Activated naive CD4-positive, alpha-beta T cell treated with Interleukin-2 at 50 U/mL for 16 hours (primary cell): ENCODE results near the gene OSBPL6.
"Not testable (repeated sequence)": the region's sequence is repeated elsewhere in the genome, so short reads cannot be mapped to it uniquely, and the experiment has no call there.

Experiments used
- DNase-seq: peaks from one replicate; pipeline ENCODE4 v3.0.0-alpha.2; 2020

The OSBPL6 gene

DNA sequence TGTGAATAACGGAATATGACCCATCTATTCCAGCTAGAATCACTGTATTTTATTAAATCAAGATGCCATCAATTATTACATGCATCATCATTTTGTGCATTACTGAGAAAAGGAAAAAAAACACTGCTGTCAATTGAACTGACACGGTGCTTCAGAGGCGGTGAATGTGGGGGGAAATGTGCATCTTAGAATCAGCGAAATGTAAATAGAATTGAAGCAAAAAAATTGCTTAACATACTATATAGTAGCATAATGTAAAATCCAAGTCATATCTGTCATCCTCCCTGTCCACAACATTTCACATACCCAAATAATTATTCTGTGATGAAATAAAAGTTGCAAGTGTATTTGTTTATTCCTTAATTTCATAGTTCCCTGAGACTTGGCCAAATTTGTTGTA is 172.1 kb downstream of the OSBPL6 start:
- no peak for DNase-seq

DNA sequence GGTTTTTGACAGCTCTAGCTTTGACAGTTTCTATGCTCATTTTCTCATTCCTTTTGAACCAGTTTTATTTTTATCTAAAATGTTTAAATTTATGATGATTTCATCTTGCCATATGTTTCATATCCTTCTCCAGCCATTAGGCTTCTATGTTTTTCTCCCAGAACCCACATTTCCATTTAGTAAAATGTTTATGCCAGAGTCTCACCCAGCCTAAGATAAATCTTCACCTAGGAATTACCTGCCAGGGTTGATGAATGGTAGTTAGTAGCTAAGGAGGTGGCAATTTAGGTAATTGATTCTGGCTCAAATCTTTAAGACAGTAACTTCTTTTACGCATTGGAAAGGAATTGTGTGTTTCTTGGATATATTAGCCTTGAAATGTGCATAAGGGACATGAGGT is 173.0 kb downstream of the OSBPL6 start:
- DNase-seq = no peak

DNA sequence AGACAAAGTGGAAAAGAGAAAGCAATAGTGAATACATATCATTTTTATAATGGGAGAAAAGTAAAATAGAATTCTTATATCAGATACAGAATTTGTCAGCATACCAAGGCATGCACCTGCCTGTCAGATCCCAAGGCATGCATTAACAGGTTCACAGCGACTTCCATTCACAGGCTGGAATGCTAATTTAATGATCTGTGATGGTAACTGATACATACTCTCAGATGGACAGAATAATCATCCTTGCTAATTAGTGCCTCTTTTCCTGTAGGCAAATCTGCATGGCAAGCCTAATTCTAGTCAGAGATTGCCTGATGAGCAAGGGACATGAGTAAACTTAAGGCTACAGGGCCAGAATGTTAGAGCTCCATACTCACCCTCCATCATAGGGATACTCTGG is 180.6 kb downstream of the OSBPL6 start:
- DNase-seq = no peak

DNA sequence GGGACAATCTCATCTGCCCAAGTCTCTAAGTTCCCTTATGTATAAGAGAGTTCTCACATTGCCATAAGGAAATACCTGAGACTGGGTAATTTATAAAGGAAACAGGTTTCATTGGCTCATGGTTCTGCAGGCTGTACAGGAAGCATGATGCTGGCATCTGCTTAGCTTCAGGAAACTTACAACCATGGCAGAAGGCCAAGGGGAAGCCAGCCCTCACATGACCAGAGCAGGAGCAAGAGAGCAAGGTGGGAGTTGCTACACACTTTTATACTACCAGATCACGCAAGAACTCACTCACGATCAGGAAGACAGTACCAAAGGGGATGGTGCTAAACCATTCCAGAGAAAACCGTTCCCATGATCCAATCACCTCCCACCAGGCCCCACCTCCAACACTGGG is 182.7 kb downstream of the OSBPL6 start:
- DNase-seq = no peak

DNA sequence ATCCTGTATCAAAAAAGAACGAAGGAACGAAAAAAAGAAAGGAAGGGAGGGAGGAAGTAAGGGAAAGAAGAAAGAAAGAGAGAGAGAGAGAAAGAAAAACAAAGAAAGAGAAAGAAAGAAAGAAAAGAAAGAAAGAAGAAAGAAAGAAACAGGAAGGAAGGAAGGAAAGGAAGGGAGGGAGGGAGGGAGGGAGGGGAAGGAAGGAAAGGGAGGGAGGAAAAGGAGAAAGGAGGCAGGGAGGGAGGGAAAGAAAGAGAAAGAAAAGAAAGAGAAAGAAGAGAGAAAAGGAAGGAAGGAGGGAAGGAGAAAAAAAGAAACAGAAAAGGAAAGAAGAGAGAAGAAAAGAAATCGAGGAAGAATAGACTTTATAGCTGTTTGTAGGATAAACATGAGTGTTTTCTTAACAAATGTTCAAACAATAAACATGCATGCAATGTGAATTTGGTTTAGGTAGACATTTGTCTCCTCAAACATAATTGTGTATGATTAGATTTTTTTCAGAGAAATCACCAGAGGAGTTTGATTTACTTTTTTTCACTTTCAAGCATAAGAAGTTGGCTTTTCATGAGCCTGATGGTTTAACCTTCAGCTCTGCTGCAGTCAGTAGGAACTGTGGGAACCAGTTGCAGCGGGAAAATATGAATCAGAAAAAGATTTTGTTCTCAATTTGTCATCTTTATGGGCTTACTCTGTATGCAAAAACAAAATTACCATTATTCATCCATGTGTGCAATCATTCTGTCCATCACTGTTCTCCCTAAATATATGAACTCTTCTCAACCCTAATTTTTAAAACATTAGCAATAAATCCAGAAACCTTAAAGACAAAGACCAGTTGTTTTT is 185.1 kb downstream of the OSBPL6 start:
- no peak for DNase-seq

DNA sequence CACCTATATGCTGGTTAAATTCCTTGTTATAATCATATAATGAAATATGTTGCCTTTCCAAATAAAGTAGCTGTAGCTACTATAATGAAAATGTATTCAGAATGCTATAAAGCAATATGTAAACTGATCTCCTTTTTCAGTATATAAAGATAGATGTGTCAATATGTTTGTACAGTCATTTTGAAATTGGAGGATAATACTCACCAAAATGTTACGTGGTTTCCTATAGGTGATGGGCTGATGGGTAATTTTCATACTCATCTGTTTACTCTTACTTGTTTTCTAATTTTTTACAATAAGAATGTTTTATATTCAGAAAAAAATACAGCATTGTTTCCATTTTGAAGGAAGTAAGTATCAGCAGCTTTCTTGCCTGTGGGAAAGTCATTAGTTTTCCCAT is 186.5 kb downstream of the OSBPL6 start:
- no peak for DNase-seq

DNA sequence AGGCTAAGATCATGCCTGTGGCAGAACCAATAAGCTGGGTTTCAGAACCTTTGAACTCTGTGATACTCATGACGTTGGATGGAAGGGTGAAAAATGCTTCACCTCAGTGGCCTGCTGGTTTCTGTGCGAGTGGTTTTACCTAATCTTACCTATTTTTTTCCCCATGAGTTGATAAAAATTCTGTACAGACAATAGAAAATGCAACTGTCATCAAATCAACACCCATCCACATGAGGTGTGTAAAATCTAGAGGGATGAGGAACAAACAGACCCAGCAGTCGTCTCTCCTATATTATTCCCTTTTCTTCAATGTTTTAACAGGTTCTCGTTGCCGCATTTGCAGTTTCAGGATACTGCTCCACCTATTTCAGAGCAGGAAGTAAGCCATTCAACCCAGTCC is 189.4 kb downstream of the OSBPL6 start:
- no peak for DNase-seq

DNA sequence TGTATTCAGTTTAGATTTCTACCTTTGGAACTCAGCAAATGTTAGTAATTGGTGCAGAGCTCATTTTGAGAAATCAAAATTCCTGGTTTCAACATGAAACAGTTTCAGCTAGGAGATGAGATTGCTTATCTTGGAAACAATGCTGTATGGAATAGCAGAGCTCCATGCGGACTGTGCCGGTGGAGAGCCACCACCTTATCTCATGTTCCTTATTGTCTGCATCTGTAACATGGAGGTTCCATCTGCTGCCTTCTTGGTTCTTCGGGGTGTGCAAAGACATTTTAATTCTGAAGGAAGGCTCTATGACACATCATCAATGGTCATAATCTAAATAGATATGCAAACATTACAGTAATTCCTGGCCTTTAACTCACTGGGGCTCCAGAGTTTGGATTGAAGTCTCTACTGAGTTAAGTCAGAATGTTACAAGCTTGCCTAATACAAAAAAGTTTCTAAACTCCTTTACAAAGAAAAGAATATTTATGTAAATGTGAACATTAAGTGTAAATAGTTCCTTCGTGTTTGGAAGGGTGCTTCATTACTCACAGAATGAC is 191.4 kb downstream of the OSBPL6 start:
- no peak for DNase-seq

DNA sequence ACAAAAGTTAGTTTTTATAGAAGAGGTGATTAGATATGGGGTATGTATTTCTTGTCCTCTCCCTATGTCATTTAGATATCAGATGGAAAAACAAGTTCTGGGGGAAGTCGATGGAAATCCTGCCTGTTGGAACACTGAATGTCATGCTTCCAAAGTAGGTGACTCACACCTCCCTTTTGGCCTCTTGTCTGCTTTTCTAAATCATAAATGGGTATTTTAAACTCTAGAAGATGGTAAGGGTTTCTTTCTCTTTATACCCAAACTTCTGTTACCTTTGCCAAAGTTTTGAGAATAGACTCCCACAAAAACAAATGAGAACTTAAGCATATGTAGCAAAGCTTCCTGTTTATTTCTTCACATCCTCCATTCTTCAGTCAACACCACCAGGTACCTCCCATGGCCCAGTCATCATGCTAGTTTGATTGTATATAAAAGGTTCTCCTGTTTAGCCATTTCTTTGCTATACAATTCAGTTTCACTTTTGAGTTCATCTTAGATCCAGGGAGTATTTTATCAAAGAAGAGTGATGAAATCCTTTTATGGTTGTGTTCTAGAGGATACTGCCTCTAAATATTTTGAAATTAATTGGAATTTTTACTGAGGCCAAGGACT is 192.8 kb downstream of the OSBPL6 start:
- DNase-seq = no peak

DNA sequence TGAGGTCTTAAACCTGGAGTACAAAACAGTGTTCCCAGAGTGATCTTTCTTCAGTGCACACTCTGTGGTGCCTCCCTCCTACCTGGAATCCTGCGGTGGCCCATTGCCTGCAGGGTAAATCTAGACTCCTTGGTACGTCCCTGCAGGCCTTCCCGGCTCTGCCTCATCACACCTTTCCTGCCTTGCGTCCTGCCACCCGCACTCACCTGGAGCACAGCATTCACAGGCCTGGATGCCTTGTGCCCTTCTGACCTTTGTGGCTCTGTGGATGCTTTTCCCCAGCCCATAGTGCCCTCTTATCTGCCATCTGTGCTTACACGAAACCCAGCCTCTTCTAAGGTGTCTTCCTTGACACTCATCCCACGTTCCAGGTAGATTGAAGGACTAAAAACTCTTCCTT is 194.0 kb downstream of the OSBPL6 start:
- DNase-seq = no peak

DNA sequence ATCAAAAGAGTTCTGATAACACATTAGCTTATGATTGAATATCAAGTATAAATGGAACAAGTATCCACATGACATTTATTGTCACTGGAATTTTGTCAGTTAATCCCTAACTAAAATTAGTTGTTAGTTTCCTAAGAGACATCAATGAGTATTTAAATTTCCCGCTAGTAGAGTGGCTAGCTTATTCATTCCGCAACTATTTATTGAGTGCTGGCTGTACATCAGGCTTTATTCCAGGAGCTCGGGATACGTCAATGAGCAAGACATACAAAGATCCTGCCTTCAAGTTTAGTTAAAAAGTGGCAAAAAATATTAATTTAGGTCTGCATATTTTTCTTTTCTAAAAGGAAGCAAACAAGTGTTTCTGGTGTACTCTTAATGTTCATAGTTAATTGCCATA is 197.4 kb downstream of the OSBPL6 start:
- DNase-seq = no peak

DNA sequence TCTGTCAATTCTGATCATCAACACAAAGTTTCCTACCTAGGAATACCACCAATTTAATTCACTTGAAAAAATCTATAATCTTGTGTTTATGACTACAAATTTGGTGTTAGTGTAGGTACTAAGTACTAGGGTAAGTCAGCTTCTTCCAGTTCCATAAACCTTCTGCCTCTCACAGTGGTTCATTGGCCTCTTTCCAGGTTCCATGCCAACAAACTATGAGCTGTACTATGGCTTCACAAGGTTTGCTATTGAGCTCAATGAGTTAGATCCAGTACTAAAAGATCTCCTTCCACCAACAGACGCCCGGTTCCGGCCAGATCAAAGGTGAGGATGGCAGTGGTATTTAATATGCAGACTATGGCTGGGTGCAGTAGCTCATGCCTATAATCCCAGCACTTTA is 197.9 kb downstream of the OSBPL6 start:
- no peak for DNase-seq

DNA sequence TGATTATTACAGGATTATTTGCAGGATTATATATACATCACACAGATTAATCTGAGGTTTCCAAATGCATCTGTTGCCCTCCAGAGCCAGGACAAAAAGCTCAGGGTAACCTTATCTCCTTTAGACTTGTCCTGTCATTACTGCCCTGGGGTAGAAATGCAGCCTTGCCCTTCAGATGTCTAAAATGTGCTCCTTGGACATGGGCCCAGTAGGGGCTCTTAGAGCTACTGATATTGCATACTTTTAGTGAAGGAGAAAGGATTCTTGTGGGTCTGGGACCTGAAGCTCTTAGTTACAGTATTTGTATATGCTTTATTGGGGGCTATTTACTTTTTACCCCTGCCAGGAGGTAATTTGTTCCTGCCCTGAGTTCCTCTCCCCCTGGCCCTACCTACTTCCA is 200.5 kb downstream of the OSBPL6 start:
- DNase-seq = no peak

DNA sequence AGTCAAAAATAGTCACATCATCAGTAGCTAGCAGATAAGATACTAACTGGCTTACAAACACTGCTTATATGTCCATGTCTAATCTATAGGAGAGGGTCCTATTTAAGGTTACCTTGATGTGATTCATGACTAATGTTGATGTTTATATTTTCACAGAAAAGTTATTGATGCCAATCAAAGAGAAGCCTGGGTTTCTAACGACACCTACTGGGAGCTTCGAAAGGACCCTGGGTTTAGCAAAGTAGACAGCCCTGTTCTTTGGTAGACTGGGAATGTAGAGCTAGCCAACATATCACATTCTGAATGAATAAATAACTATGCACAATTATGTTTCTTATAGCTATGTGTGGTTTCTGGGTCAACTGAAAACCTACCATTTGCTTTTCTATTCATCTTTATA is 201.0 kb downstream of the OSBPL6 start:
- no peak for DNase-seq

DNA sequence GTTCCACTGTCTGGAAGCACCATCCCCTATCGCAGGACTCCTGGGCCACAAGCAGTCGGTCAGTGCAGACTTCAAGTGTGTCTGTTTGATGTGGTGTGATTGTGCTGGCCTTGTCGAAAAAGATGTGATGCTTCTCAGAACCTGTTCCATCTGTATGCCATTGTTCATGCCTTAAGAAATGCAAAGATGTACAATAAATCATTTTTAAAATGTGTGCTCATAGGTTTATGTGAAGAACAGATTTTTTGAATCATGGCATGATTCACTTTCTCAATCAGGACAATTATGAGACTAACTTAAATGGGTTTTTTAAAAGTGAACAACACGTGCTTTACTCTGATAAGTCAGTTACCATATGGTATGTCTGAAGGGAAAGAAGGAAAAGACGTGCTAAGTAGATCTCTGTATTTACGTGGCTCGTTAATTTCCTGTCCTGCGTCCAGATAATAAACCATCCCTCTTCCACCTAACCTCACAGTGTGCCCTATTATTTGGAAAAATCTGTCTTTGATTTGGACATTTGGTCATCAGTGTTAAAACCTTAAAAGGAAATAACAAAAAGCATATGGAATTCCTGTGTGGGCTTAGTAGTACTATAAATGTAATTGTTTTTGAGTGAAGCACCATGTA is 201.7 kb downstream of the OSBPL6 start:
- DNase-seq = no peak

DNA sequence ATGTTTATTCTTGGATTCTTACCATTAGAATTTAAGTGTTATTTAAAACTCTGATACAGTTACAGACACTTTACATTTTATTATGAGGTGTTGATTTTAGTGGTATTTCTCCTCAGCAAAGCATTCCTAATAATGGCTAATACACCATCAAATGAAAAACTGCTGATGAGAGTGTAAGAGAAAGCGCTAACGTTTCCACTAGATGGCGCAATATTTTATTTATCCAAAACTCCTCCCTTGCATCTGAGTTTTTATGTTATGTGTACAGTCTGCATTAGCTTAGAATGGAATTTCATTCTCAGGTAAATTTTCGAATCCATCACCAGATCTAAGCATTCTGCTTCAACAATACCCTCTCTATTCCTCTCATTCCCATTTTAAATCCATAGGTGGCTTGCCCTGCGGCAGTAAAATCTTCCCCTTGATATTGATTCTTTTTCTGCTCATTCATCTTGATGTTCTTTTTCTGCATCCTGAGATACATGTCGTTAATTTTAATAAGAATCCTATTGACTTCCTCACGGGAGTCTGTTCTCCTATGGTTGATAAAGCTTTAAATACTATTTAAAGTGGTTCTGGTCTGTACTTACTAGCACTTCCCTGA is 202.8 kb downstream of the OSBPL6 start:
- no peak for DNase-seq

DNA sequence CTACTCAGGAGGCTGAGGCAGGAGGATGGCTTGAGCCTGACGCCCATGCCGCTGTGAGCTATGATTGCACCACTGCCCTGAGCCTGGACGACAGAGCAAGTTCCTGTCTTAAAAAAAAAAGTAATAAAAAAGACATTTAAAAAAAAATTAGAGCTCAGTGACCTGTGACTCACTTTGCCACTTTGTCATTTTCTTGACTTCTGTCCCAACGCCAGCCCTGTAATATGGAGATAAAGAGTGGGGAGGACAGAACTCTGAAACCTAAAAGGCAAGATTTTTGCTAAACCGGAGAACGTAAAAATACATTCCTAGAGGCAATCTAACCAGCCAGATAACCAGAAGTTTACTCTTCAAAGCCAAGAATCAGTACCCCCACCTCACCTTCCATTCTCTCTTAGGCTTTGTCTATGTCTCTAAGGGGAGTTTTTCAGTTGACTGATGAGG is 207.7 kb downstream of the OSBPL6 start:
- DNase-seq = no peak

DNA sequence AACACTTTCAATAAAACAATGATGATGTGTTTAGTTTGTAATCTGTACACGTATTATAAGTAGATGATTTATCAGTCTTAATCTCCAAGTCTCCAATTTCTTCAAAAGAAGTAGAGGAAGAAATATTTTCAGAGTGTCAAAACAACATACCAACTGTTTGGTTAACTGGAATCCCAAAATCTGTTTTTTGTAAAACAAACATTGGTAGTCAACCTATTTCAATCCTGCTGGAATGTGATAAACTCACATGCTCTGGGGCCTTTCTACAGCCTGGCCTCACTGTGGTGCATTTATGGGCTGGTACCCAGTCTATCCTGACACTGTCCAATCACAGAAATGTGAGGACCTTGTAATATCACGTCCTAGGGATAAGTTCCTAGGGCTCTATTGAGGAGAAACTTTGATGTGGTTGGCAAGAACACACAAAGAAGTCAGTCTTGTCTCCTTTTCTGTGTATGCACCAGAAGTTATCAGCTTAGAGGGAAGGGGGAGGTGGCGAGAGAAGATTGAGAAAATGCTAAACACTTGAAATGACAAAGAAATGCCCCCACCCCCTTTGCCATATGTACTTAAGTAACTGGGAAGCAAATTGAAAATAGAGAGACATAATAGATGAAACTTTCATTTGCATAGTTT is 209.5 kb downstream of the OSBPL6 start:
- DNase-seq = no peak

DNA sequence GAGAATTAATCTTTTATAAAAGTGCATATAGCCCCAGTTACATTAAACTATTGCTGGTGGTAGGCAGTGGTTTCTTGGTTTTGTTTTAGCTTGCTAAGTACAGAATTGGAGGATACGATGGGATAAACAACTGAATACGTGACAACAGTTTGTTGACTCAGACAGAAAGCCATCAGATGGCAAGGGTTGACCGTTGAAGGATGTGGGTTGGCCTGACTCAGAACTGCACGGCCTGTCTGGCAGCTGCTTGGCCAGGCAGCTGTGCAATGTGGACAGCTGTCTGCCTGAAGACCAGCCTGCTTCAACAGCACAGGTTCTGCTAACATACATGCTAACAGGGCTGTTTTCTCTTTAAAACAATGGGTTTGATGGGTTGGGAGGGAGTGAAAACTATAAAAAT is 210.1 kb downstream of the OSBPL6 start:
- no peak for DNase-seq

DNA sequence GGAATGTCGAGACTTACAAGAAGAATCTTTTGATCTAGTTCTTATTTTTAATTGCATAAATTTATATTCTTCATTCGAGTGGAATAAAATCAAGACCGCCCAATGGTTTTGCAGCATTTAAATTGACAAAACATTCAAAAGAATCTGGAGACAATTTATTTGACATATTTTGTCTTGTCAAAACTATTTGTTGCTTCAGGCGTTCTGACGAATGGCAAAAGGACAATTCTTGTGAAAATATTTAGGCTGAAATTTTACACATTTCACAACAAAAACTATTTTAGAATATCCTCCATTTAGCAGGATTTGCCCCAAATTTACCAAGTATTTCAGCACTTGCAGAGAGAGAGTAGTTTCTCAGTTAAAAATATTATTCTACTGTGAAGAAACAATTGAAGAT is 214.9 kb downstream of the OSBPL6 start:
- no peak for DNase-seq

DNA sequence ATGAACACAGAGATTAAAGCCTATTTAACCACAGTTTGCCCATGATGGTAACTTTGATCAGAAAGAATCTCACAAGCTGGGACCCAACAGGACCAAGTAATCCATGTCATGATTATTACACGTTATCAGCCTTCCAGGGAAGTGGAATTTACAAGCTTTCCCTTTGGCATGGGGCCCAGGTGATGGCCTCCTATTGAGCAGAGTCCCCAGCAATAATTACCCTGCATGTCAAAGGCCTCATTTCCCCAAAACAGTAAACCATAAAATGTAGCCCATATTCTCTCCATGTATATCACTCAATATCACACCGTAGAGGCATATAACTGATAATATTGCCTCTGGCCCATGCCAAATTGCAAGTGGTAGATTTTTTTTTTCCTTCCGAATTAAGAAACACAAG is 217.7 kb downstream of the OSBPL6 start:
- DNase-seq = no peak

DNA sequence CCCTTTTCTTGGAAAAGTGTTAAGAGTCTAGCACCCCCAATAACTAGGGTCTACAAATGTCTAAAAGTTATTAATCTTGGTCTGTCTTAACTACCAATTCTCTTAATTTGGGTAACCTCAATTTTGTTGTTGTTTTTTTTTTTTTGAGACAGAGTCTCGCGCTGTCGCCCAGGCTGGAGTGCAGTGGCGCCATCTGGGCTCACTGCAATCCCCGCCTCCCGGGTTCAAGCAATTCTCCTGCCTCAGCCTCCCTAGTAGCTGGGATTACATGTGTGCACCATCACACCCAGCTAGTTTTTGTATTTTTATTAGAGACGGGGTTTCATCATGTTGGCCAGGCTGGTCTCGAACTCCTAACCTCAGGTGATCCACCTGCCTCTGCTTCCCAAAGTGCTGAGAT is 218.1 kb downstream of the OSBPL6 start:
- not testable (repeated sequence) for DNase-seq
